Stomach (tissue), 9 donors: ENCODE measurements around the gene DLG5. TPM values are rescaled to one million over a fixed set of nuclear protein-coding genes. Genes with fewer than 3 reads are reported as not detected.

Experiments used
- DNase-seq, 2 donors: peaks; one replicate each; pipeline versions ENCODE4 v3.0.0 to v3.0.0-alpha.2; 2013 to 2019
- H3K27ac ChIP-seq, 5 donors: fragments of 200-600 bp in 4 of 5; sonication (generic) in 4 of 5; one replicate each; pipeline ENCODE4 v1.5.1; 2013 to 2019; ENCODE audit warnings: mild to moderate bottlenecking in 1 of 5, moderate library complexity in 1 of 5
- H3K27me3 ChIP-seq, 3 donors: fragments of 200-600 bp; sonication (generic); one replicate each; pipeline ENCODE4 v1.5.1; 2017 to 2019; ENCODE audit warnings: mixed run types in 1 of 3
- H3K36me3 ChIP-seq, 4 donors: fragments of 200-600 bp; sonication (generic); 1 replicate in 3 of 4; 2 replicates in 1 of 4; pipeline ENCODE4 v1.5.1; 2016 to 2019
- H3K4me1 ChIP-seq, 4 donors: fragments of 200-600 bp; sonication (generic); one replicate each; pipeline ENCODE4 v1.5.1; 2016 to 2019
- H3K4me3 ChIP-seq, 4 donors: fragments of 200-600 bp; sonication (generic) in 3 of 4; one replicate each; pipeline ENCODE4 v1.5.1; 2016 to 2019; ENCODE audit warnings: mild to moderate bottlenecking in 1 of 4
- H3K9me3 ChIP-seq, 4 donors: fragments of 200-600 bp; sonication (generic); one replicate each; pipeline ENCODE4 v1.5.1; 2016 to 2019
- CTCF ChIP-seq, 7 experiments: fragments of 450-650 bp in 4 of 7; fragments of 200-600 bp in 3 of 7; sonication (generic) in 3 of 7; IDR thresholded peaks; one replicate each; pipeline ENCODE4 v1.5.1; 2016 to 2019; ENCODE audit warnings: antibody characterized with exemption in 7 of 7, control low read depth in 2 of 7, mild to moderate bottlenecking in 1 of 7
- EP300 ChIP-seq: sonication (generic); formaldehyde crosslinking; IDR thresholded peaks from one replicate; pipeline ENCODE4 v1.6.1; 2017; ENCODE audit warnings: antibody characterized with exemption
- POLR2A ChIP-seq, 4 donors: fragments of 450-650 bp; IDR thresholded peaks; one replicate each; pipeline ENCODE4 v1.6.1; 2016; ENCODE audit warnings: antibody characterized with exemption in 4 of 4, control low read depth in 2 of 4, mild to moderate bottlenecking in 1 of 4, moderate library complexity in 1 of 4
- POLR2AphosphoS5 ChIP-seq, 3 donors: sonication (generic); formaldehyde crosslinking; IDR thresholded peaks; one replicate each; pipeline ENCODE4 v1.6.1; 2016; ENCODE audit warnings: antibody characterized with exemption in 3 of 3
- WGBS, 5 donors: extraction: QIAGEN DNeasy Blood & Tissue Kit in 3 of 5; methylation state at CpG; one replicate each; pipeline versions ENCODE4 v1.1.5 to v1.1.7; 2013 to 2018; 5-methylcytosine and 5-hydroxymethylcytosine counted together
- intact Hi-C: fragments of 100-400 bp; cut with DNase I; formaldehyde crosslinking; loops from one replicate; pipeline ENCODE4 v1.15.1; 2023; ENCODE audit warnings: low total_unique reads
- polyA plus RNA-seq, 3 donors: library from polyadenylated mRNA; stranded (reverse); fragments of 200-250 nt; gene quantifications; one replicate each; pipeline ENCODE4 v1.2.3, GENCODE V29; 2013
- total RNA-seq, 5 donors: library from RNA; depleted of rRNA; stranded (reverse); fragments of >200 nt; gene quantifications; one replicate each; pipeline versions ENCODE4 v1.1.0 to v1.2.3, GENCODE V29; 2014 to 2016
- donor health status: healthy with polysubstance abuse.
- donor health status: Bipolar disorder and iron deficiency.
- donor health status: healthy.

Gene DLG5
- total and polyA plus RNA-seq, 8 donors = 9.2 to 134 (median 32.7) TPM

DNA sequence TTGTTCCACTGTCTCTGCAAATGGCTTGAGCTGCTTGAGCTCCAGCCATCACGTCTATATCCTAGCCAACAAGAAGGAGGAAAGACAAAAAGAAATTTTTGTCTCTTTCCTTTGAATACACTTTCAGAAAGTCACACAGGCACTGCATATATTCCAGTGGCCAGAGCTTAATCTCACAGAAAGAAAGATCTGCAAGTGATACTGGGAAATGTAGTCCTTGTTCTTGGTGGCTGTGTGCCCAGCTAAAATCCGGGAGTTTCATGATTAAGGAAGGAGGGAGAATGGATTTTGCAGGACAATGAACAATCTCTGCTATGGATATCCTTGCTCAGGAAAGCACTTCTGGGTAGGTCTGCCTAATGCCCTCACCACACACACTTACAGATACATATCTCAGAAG is 19.5 kb upstream of the DLG5 start:
- TF ChIP-seq EP300 (no peak), POLR2AphosphoS5 (IDR thresholded peaks at IDR 0.05) (no peak), CTCF (IDR thresholded peaks at IDR 0.05) (no peak), POLR2A (IDR thresholded peaks at IDR 0.05) (no peak)
- H3K4me3 ChIP-seq = no peak overlapping the region
- WGBS, 5 donors = 26 to 53% (median 37%) methylated on average over 2 of the region's 2 CpGs
- no peak for DNase-seq
- H3K27ac ChIP-seq = no peak overlapping the region
- H3K9me3 ChIP-seq = peaks cover 4 to 11% (median 6%) of the 10 kb centered on the region in 4 donors
- no peaks in the 10 kb centered on the region for H3K36me3 ChIP-seq
- H3K27me3 ChIP-seq = no peaks in the 10 kb centered on the region
- intact Hi-C loops = no loop called here
- H3K4me1 ChIP-seq = peaks cover 0 to 8% (median 0%) of the 10 kb centered on the region in 4 donors

- DNase-seq = no peak
- TF ChIP-seq POLR2AphosphoS5 (IDR thresholded peaks at IDR 0.05) (no peak), EP300 (no peak), POLR2A (IDR thresholded peaks at IDR 0.05) (no peak), CTCF (IDR thresholded peaks at IDR 0.05) (no peak)
- H3K4me3 ChIP-seq = no peak overlapping the region
- intact Hi-C loops = no loop called here
- H3K4me1 ChIP-seq = peaks cover 0 to 11% (median 3%) of the 10 kb centered on the region in 4 donors
- no peaks in the 10 kb centered on the region for H3K9me3 ChIP-seq
- WGBS, 5 donors = 32 to 50% (median 45%) methylated on average over 4 of the region's 4 CpGs
- H3K27ac ChIP-seq = no peak overlapping the region
- H3K27me3 ChIP-seq = no peaks in the 10 kb centered on the region
- H3K36me3 ChIP-seq = no peaks in the 10 kb centered on the region
Observed at GRCh38 chr10:77944519-77944918, 18.0 kb upstream of the DLG5 start.

GRCh38 chr10:77943121-77943901 is 16.8 kb upstream of the DLG5 start:
- TF ChIP-seq EP300 (no peak), POLR2AphosphoS5 (IDR thresholded peaks at IDR 0.05) (no peak), CTCF (IDR thresholded peaks at IDR 0.05) (no peak), POLR2A (IDR thresholded peaks at IDR 0.05) (no peak)
- Histone ChIP-seq H3K9me3 (no peaks in the 10 kb centered on the region), H3K27me3 (no peaks in the 10 kb centered on the region), H3K4me1 (peaks cover 0 to 16% (median 6%) of the 10 kb centered on the region in 4 donors), H3K36me3 (no peaks in the 10 kb centered on the region), H3K27ac (no peak overlapping the region), H3K4me3 (no peak overlapping the region)
- WGBS, 5 donors = 49 to 57% (median 56%) methylated on average over 8 of the region's 8 CpGs
- intact Hi-C loops = no loop called here
- DNase-seq = peak in 1 of 2 donors; percentile 50

DNA sequence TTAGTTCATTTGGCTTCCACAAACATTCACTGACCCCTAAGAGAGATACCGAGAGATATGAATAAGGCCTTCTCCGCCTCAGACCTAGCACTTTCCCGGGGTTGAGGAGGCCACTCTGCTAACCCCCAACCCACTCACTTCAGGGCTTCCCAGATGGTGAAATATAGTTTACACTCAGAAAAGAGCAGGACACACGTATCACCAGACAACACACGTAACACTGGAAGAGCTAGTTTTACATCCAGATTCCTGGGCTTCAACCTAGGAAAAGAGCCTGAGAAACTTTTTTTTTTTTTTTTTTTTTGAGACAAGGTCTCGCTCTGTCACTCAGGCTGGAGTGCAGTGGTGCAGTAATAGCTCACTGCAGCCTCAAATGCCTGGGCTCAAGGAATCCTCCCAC is 15.2 kb upstream of the DLG5 start:
- no peak for DNase-seq
- intact Hi-C loops = no loop called here
- WGBS, 5 donors = 87 to 93% (median 89%) methylated on average over 6 of the region's 6 CpGs
- TF ChIP-seq EP300 (no peak), CTCF (IDR thresholded peaks at IDR 0.05) (no peak), POLR2AphosphoS5 (IDR thresholded peaks at IDR 0.05) (no peak), POLR2A (IDR thresholded peaks at IDR 0.05) (no peak)
- Histone ChIP-seq H3K4me3 (no peak overlapping the region), H3K4me1 (peaks cover 0 to 16% (median 6%) of the 10 kb centered on the region in 4 donors), H3K9me3 (no peaks in the 10 kb centered on the region), H3K27ac (no peak overlapping the region), H3K27me3 (no peaks in the 10 kb centered on the region), H3K36me3 (no peaks in the 10 kb centered on the region)
